Right lobe of liver (tissue), 4 donors: ENCODE data around the gene EHD4.

ENCODE experiments used
- POLR2A ChIP-seq: fragments of 450-650 bp; IDR thresholded peaks from one replicate; pipeline ENCODE4 v1.6.1; 2017; ENCODE audit warnings: antibody characterized with exemption, mild to moderate bottlenecking
- TF ChIP-seq, protein P1 (sequence below), 4 donors: fragments of 200-600 bp in 3 of 4; fragments of 450-650 bp in 1 of 4; IDR thresholded peaks; one replicate each; pipeline versions ENCODE4 v1.5.1 to v1.8.0; 2016 to 2022; ENCODE audit warnings: antibody characterized with exemption in 4 of 4, mild to moderate bottlenecking in 2 of 4
- donor health status: DM: no; HTN: no; CAD: no.
- donor health status: DM: no; HTN: no; CAD: no.
- donor health status: DM: no; HTN: yes; CAD: no.

DNA sequence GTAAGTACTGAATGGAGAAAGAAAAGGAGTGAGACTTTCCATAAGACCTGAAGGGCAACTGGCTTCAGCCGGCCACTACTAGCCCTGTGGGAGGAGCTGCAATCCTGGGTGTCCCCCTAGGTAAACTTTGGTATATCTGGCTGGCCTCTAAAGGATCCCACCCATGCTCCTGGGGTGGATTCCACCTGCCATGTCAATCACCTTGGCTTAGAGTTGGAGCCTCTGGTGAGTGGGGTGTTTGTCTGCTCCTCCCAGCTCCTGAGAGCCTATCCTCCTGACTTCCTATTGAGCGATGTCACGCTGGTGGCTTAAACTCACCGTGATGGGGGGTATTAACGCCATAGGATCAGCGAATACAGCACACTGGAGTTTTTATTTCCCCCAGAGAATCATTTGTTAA is 81.1 kb downstream of the EHD4 start:
- TF ChIP-seq, protein P1, sequence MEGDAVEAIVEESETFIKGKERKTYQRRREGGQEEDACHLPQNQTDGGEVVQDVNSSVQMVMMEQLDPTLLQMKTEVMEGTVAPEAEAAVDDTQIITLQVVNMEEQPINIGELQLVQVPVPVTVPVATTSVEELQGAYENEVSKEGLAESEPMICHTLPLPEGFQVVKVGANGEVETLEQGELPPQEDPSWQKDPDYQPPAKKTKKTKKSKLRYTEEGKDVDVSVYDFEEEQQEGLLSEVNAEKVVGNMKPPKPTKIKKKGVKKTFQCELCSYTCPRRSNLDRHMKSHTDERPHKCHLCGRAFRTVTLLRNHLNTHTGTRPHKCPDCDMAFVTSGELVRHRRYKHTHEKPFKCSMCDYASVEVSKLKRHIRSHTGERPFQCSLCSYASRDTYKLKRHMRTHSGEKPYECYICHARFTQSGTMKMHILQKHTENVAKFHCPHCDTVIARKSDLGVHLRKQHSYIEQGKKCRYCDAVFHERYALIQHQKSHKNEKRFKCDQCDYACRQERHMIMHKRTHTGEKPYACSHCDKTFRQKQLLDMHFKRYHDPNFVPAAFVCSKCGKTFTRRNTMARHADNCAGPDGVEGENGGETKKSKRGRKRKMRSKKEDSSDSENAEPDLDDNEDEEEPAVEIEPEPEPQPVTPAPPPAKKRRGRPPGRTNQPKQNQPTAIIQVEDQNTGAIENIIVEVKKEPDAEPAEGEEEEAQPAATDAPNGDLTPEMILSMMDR (IDR thresholded peaks at IDR 0.05) = no peak
- no peak for TF ChIP-seq POLR2A
